Muscle layer of duodenum (tissue), 2 donors: ENCODE measurements around the gene LPCAT2.

Source experiments
- H3K27ac ChIP-seq: one replicate; pipeline ENCODE4 v1.7.0; 2013; ENCODE audit warnings: mild to moderate bottlenecking, low read length
- H3K27me3 ChIP-seq: one replicate; pipeline ENCODE4 v1.7.0; 2013; ENCODE audit warnings: low read depth, mild to moderate bottlenecking, control low read depth, low read length
- H3K36me3 ChIP-seq, 2 donors: one replicate each; pipeline ENCODE4 v1.7.0; 2013; ENCODE audit warnings: low read length in 2 of 2, control low read depth in 1 of 2, mild to moderate bottlenecking in 1 of 2; ENCODE audit not compliant: insufficient read depth in 2 of 2, control insufficient read depth in 1 of 2
- H3K4me1 ChIP-seq, 2 donors: one replicate each; pipeline ENCODE4 v1.7.0; 2013; ENCODE audit warnings: low read length in 2 of 2, mild to moderate bottlenecking in 2 of 2, control low read depth in 1 of 2, moderate library complexity in 1 of 2; ENCODE audit not compliant: insufficient read depth in 2 of 2, control insufficient read depth in 1 of 2
- H3K4me3 ChIP-seq, 2 donors: one replicate each; pipeline ENCODE4 v1.7.0; 2013; ENCODE audit warnings: low read length in 2 of 2, low read depth in 1 of 2, mild to moderate bottlenecking in 1 of 2
- H3K9me3 ChIP-seq, 2 donors: one replicate each; pipeline ENCODE4 v1.7.0; 2013; ENCODE audit warnings: low read length in 2 of 2, control low read depth in 1 of 2, mild to moderate bottlenecking in 1 of 2; ENCODE audit not compliant: control insufficient read depth in 1 of 2
- donor health status: healthy.

LPCAT2 gene

DNA sequence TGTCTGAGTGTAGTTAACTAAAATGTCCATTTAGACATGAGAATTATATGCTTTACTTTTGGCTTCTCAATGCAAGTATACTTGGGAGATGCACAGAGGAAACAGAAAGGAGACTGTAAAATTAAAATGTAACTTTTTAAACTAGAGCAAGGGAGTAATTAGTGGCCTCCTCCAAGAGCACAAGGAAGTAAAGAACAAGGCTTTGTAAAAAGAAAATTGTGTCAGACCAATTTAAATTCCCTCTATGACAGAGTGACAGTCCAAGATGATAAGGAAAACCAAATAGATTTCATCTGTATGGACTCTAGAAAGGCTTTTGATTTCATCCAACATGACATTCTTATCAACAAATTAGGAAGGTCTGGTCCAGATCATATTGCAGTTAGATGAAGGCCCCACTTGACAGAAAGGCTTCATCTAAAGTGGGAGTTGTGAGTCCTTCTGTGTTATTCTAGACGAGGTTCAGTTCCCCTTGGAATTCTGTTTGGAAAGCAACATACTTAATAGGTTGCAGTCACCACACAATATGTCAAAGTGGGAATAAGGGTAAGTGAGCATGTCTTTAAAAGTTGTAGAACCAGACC, 51.2 kb downstream of the LPCAT2 start:
- no peak overlapping the region for H3K4me3 ChIP-seq
- H3K9me3 ChIP-seq = no peaks in the 10 kb centered on the region
- H3K27me3 ChIP-seq = no peaks in the 10 kb centered on the region
- H3K27ac ChIP-seq = no peak overlapping the region
- peaks cover 0 to 18% of the 10 kb centered on the region in 2 donors for H3K4me1 ChIP-seq
- no peaks in the 10 kb centered on the region for H3K36me3 ChIP-seq

DNA sequence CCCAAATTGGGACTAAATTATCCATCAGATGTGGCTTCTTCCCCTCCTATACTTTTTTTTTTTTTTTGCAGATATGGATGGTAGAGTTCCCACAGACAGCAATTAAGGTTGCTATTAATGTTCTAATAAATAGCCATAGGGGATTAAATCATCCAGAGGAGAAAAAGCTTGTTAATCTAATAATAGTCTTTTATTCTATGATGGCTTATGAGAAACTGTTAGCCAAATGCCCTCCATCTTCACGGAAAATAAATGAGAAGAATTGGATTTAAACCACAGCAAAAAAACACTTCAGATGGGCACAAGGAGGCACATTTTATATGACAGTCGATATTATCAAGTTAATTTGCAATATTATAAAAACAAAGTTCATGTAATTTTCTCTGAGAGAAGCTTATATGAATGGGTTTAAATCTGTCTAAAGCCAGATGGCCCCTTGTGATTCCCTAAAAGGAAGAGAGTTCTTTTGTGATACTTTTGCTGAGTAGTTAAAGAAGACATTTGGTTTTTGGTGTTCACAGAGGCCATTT, 52.5 kb downstream of the LPCAT2 start:
- Histone ChIP-seq H3K27ac (no peak overlapping the region), H3K36me3 (no peaks in the 10 kb centered on the region), H3K4me3 (no peak overlapping the region), H3K9me3 (no peaks in the 10 kb centered on the region), H3K27me3 (no peaks in the 10 kb centered on the region), H3K4me1 (peaks cover 0 to 18% of the 10 kb centered on the region in 2 donors)

DNA sequence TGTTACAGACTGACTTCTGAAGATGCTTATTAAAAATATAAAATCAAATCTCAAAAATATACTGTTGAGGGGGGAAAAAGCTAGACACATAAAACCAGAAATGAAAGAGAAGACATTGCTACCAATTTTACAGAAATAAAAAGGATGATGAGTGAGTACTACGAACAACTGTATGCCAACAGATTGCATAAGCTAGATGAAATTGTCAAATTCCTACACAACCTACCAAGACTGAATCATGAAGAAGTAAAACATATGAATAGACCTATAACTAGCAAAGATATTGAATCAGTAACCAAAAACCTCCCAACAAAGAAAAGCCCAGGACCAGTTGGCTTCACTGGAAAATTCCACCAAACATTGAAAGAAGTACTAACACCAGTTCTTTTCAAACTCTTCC, 54.1 kb downstream of the LPCAT2 start:
- H3K36me3 ChIP-seq = no peaks in the 10 kb centered on the region
- H3K27me3 ChIP-seq = no peaks in the 10 kb centered on the region
- no peak overlapping the region for H3K4me3 ChIP-seq
- no peaks in the 10 kb centered on the region for H3K9me3 ChIP-seq
- no peak overlapping the region for H3K27ac ChIP-seq
- peaks cover 0 to 18% of the 10 kb centered on the region in 2 donors for H3K4me1 ChIP-seq

GRCh38 chr16:55563797-55564196, 54.9 kb downstream of the LPCAT2 start:
- no peak overlapping the region for H3K4me3 ChIP-seq
- no peak overlapping the region for H3K27ac ChIP-seq
- no peaks in the 10 kb centered on the region for H3K36me3 ChIP-seq
- H3K27me3 ChIP-seq = no peaks in the 10 kb centered on the region
- peaks cover 0 to 20% of the 10 kb centered on the region in 2 donors for H3K4me1 ChIP-seq
- no peaks in the 10 kb centered on the region for H3K9me3 ChIP-seq

DNA sequence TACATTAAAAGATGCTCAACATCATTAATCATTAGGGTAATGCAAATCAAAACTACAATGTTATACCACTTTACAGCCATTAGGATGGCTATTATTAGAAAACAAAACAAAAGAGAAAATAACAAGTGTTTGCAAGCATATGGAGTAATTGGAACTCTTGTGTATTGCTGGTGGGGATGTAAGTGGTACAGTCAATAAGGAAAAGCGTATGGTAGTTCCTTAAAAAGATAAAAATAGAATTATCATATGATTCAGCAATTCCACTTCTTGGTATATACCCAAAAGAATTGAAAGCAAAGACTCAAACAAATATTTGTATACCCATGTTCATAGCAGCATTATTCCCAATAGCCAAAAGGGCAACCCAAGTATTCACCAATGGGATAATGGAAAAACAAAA, 56.2 kb downstream of the LPCAT2 start:
- no peak overlapping the region for H3K4me3 ChIP-seq
- no peaks in the 10 kb centered on the region for H3K36me3 ChIP-seq
- no peak overlapping the region for H3K27ac ChIP-seq
- peaks cover 0 to 13% of the 10 kb centered on the region in 2 donors for H3K4me1 ChIP-seq
- H3K9me3 ChIP-seq = no peaks in the 10 kb centered on the region
- H3K27me3 ChIP-seq = no peaks in the 10 kb centered on the region

DNA sequence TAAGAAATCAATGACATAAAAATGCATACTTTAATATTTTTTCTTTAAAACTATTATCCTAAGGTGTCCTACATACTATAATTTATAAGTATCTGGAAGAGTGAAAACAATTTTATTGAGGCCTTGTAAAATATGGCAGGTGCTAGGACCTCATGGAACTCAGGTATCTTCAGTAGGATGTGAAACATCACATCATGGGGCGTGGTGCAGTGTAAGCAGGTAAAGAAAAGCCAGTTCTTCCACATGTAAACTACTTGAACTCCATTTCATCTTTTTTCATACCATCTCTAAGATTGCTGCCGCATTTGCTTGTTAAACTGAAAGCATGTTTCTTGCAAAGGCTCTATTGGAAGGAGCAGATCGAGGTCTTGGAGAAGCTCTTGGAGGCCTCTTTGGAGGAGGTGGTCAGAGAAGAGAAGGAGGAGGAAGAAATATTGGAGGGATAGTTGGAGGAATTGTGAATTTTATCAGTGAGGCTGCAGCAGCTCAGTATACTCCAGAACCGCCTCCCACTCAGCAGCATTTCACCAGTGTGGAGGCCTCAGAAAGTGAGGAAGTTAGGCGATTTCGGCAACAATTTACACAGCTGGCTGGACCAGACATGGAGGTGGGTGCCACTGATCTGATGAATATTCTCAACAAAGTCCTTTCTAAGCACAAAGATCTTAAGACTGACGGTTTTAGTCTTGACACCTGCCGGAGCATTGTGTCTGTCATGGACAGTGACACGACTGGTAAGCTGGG, 57.7 kb downstream of the LPCAT2 start, which contains the start of gene CAPNS2:
Gene CAPNS2, plus strand, starts transcription at position 253 of the 744 bp plus-strand sequence. Its CDS starts 73 bp downstream, at position 326.
- no peak within 1 kb of the TSS for H3K27ac ChIP-seq

DNA sequence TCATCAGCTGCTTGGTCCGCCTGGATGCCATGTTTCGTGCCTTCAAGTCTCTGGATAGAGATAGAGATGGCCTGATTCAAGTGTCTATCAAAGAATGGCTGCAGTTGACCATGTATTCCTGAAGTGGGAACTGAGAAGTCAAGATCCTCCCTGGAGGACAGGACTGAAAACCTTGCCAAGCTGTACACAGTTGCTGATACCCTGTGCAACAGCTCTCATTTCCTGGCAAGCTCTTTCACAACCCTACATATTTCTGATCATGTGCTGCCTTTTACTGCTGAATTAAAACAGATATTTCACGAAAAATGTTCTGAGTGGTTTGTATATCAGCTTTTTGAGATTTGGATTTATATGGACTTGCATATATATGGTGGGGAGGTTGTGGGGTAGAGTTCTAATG, 58.5 kb downstream of the LPCAT2 start:
- H3K4me1 ChIP-seq = peaks cover 0 to 13% of the 10 kb centered on the region in 2 donors
- no peaks in the 10 kb centered on the region for H3K36me3 ChIP-seq
- H3K27me3 ChIP-seq = no peaks in the 10 kb centered on the region
- H3K27ac ChIP-seq = no peak overlapping the region
- no peak overlapping the region for H3K4me3 ChIP-seq
- no peaks in the 10 kb centered on the region for H3K9me3 ChIP-seq

More for the DNA sequence above, 57.7 kb downstream of the LPCAT2 start, which contains the start of gene CAPNS2:
- Histone ChIP-seq H3K9me3 (no peaks in the 10 kb centered on the region), H3K4me1 (peaks cover 0 to 13% of the 10 kb centered on the region in 2 donors), H3K36me3 (no peaks in the 10 kb centered on the region), H3K27me3 (no peaks in the 10 kb centered on the region), H3K4me3 (no peak within 1 kb of the TSS)

- Histone ChIP-seq H3K27ac (no peak overlapping the region), H3K4me3 (no peak overlapping the region), H3K27me3 (no peaks in the 10 kb centered on the region), H3K9me3 (no peaks in the 10 kb centered on the region), H3K4me1 (peaks cover 0 to 13% of the 10 kb centered on the region in 2 donors), H3K36me3 (no peaks in the 10 kb centered on the region)
Observed at GRCh38 chr16:55568207-55568606, 59.3 kb downstream of the LPCAT2 start.

GRCh38 chr16:55569025-55569424, 60.2 kb downstream of the LPCAT2 start:
- Histone ChIP-seq H3K27me3 (no peaks in the 10 kb centered on the region), H3K27ac (no peak overlapping the region), H3K4me3 (no peak overlapping the region), H3K4me1 (peaks cover 0 to 13% of the 10 kb centered on the region in 2 donors), H3K9me3 (no peaks in the 10 kb centered on the region), H3K36me3 (no peaks in the 10 kb centered on the region)

DNA sequence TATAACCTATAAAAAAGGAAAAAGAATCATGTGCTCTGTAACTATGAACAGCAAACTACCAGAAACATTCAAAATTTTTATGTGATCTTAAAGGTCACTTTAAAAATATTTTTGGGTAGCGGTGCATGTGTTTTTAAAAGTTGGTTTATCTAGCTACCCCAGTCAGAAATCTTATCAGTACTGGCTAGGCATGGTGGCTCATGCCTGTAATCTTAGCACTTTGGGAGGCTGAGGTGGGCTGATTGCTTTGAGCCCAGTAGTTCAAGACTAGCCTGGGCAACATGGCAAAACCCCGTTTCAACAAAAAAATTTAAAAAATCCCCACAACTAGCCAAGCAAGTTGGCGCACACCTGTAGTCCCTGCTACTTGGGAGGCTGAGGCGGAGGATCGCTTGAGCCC, 61.3 kb downstream of the LPCAT2 start:
- H3K4me3 ChIP-seq = no peak overlapping the region
- no peaks in the 10 kb centered on the region for H3K36me3 ChIP-seq
- H3K27me3 ChIP-seq = no peaks in the 10 kb centered on the region
- H3K9me3 ChIP-seq = no peaks in the 10 kb centered on the region
- H3K4me1 ChIP-seq = peaks cover 0 to 13% of the 10 kb centered on the region in 2 donors
- no peak overlapping the region for H3K27ac ChIP-seq

DNA sequence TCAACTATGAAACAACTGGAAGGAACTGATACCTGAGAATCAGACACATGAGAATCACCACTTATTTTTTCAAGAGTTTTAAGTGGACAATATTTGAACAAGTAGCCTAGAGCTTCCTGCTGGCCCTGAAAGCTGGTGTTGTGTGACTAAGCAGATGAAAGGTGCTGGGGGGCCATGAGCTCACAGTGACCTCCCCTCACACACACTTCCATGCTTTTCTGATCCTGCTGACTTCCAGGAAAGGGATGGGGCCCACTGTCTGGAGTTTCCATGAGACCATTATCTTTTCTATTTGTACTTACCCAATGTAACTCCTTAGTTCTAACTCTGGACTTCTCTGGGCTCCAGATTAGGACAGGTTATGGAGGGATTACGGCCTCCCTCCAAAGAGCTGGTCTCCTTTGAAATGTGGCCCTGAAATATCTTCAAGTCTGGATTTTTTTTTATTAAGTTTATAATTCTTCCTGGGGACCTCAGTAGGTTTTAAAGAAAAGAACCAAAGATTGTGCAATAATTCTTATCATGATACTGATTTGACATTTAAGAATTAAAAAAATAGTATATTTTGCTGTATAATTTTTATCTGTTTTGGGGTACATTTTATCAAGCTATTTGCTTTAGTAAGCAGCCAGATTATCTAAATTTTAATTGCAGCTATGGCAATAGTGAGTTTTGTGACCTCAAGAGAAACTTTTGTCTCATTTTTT, 62.5 kb downstream of the LPCAT2 start:
- H3K27me3 ChIP-seq = no peaks in the 10 kb centered on the region
- H3K27ac ChIP-seq = no peak overlapping the region
- H3K36me3 ChIP-seq = no peaks in the 10 kb centered on the region
- no peaks in the 10 kb centered on the region for H3K9me3 ChIP-seq
- peaks cover 0 to 14% of the 10 kb centered on the region in 2 donors for H3K4me1 ChIP-seq
- no peak overlapping the region for H3K4me3 ChIP-seq
